Loucy (cell line): Measurements from ENCODE around the gene NEK6.

Source experiments
- H2AFZ ChIP-seq: fragments of 200-600 bp; sonication (generic); 2 replicates; pipeline ENCODE4 v1.6.0; 2016; ENCODE audit warnings: antibody characterized with exemption, mild to moderate bottlenecking, low read length, moderate library complexity
- H3F3A ChIP-seq: fragments of 200-600 bp; 2 replicates; pipeline ENCODE4 v1.6.0; 2016; ENCODE audit warnings: antibody characterized with exemption, low read depth, mild to moderate bottlenecking
- H3K27me3 ChIP-seq: fragments of 200-600 bp; sonication (generic); 2 replicates; pipeline ENCODE4 v1.6.1; 2014; ENCODE audit warnings: low read length, mild to moderate bottlenecking; ENCODE audit not compliant: insufficient read depth, poor library complexity, severe bottlenecking
- H3K36me3 ChIP-seq: fragments of 200-600 bp; sonication (generic); 2 replicates; pipeline ENCODE4 v1.6.1; 2016; ENCODE audit warnings: low read length; ENCODE audit not compliant: insufficient read depth
- H3K4me1 ChIP-seq: fragments of 200-600 bp; sonication (generic); 2 replicates; pipeline ENCODE4 v1.5.1; 2014; ENCODE audit warnings: low read length, mild to moderate bottlenecking; ENCODE audit not compliant: insufficient read depth, poor library complexity, severe bottlenecking
- H3K4me2 ChIP-seq: fragments of 200-600 bp; sonication (generic); 2 replicates; pipeline ENCODE4 v1.6.0; 2014; ENCODE audit warnings: antibody characterized with exemption, low read length, low read depth, mild to moderate bottlenecking; ENCODE audit not compliant: poor library complexity, severe bottlenecking
- H3K4me3 ChIP-seq: fragments of 200-600 bp; sonication (generic); 2 replicates; pipeline ENCODE4 v1.5.1; 2014; ENCODE audit warnings: low read length, mild to moderate bottlenecking, mixed read lengths; ENCODE audit not compliant: poor library complexity, severe bottlenecking
- H3K79me2 ChIP-seq: fragments of 200-600 bp; sonication (generic); 2 replicates; pipeline ENCODE4 v1.6.1; 2014; ENCODE audit warnings: low read length; ENCODE audit not compliant: insufficient read depth
- H3K9ac ChIP-seq: fragments of 200-600 bp; sonication (generic); 2 replicates; pipeline ENCODE4 v1.6.0; 2014; ENCODE audit warnings: mild to moderate bottlenecking, low read depth, low read length, moderate library complexity; ENCODE audit not compliant: poor library complexity, severe bottlenecking
- H3K9me2 ChIP-seq: fragments of 200-600 bp; sonication (generic); replicated peaks from 2 replicates; pipeline ENCODE4 v1.6.1; 2016; ENCODE audit warnings: low read depth, low read length, mixed read lengths
- H3K9me3 ChIP-seq: fragments of 200-600 bp; sonication (generic); 2 replicates; pipeline ENCODE4 v1.6.1; 2014; ENCODE audit warnings: mild to moderate bottlenecking, antibody characterized with exemption, low read length, low read depth; ENCODE audit not compliant: insufficient read depth
- H4K20me1 ChIP-seq: fragments of 200-600 bp; sonication (generic); 2 replicates; pipeline ENCODE4 v1.6.0; 2014; ENCODE audit warnings: antibody characterized with exemption, low read length, mild to moderate bottlenecking; ENCODE audit not compliant: insufficient read depth, poor library complexity, severe bottlenecking
- EZH2phosphoT487 ChIP-seq: fragments of 200-600 bp; IDR thresholded peaks from 2 replicates; pipeline ENCODE4 v1.6.1; 2018; ENCODE audit warnings: antibody characterized with exemption, mild to moderate bottlenecking, moderate library complexity, borderline replicate concordance
- TF ChIP-seq, protein P1 (sequence below): fragments of 200-600 bp; sonication (generic); conservative IDR thresholded peaks from 2 replicates; pipeline ENCODE4 v1.5.1; 2014; ENCODE audit warnings: mild to moderate bottlenecking, antibody characterized with exemption, low read length

NEK6 gene

DNA sequence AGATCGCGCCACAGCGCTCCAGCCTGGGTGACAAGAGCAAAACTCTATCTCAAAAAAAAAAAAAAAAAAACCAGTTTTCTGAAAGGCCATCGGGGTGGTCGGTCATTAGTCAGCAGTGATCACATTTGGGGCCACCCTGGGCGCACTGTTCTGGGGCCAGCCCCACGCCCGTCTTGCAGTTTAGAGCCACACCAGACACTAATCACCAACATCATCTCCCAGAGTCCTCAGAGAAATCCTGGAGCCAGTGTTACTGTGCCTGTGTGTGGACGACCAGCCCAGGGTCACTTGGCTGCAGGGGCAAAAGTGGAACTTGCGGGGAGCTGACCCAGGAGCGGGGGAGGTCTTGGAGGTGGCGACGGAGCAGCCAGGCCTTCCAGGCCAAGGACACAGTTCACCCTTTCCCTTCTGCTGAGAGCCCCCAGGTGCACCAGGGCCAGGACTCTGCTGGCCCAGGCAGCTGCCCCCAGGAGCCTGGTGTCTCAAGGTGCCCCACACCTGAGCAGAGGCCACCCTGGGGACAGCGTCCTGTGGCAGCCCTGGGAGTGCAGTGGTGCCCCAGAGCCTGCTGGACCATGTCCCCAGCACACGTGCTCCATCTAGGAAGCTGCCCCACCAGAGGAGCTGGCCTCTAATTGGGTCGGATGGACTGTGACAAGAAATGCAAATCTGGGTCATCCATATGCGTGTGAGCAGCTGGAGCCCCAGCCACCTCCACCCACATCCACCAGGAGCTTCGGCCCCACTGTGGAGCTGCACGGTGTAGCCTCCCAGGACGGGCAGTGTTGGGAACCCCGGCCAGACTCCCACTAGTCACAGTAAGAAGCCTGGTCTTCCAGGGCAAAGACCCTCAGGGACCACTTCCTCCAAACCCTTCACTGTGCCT lies 51.1 kb downstream of the NEK6 start:
- Histone ChIP-seq H3K9ac (no peak overlapping the region), H3K27me3 (no peaks in the 10 kb centered on the region), H3K4me3 (no peak overlapping the region), H3K79me2 (no peaks in the 10 kb centered on the region), H3K9me2 (no peaks in the 10 kb centered on the region), H3K4me1 (no peaks in the 10 kb centered on the region), H3F3A (no peaks in the 10 kb centered on the region), H3K4me2 (no peak overlapping the region), H3K36me3 (no peaks in the 10 kb centered on the region), H2AFZ (no peak overlapping the region), H4K20me1 (no peaks in the 10 kb centered on the region), H3K9me3 (no peaks in the 10 kb centered on the region)
- TF ChIP-seq EZH2phosphoT487: no peak
- TF ChIP-seq, protein P1, sequence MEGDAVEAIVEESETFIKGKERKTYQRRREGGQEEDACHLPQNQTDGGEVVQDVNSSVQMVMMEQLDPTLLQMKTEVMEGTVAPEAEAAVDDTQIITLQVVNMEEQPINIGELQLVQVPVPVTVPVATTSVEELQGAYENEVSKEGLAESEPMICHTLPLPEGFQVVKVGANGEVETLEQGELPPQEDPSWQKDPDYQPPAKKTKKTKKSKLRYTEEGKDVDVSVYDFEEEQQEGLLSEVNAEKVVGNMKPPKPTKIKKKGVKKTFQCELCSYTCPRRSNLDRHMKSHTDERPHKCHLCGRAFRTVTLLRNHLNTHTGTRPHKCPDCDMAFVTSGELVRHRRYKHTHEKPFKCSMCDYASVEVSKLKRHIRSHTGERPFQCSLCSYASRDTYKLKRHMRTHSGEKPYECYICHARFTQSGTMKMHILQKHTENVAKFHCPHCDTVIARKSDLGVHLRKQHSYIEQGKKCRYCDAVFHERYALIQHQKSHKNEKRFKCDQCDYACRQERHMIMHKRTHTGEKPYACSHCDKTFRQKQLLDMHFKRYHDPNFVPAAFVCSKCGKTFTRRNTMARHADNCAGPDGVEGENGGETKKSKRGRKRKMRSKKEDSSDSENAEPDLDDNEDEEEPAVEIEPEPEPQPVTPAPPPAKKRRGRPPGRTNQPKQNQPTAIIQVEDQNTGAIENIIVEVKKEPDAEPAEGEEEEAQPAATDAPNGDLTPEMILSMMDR: no peak

DNA sequence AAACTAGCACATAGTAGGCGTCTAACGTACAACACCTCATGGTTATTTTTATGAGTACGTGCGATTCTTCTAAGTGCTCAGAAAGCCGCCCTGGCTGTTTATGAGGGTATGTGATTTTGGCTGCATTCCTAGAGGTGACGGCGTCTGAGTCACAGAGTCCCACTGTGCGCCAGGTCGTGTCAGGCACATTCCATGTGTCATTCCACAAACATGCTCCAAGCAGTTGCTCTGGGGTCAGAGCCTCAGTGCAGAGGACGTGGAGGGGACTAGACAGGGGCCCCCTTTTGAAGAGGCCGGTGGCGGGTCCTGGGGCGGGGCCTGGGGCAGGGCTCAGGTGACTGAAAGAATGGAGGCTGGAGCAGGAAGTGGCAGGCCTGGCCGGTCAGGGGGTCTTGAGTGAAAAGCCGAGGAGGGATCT lies 51.9 kb downstream of the NEK6 start:
- Histone ChIP-seq H3K4me2 (no peak overlapping the region), H3F3A (no peaks in the 10 kb centered on the region), H3K36me3 (no peaks in the 10 kb centered on the region), H3K4me1 (no peaks in the 10 kb centered on the region), H3K9me2 (no peaks in the 10 kb centered on the region), H3K9me3 (no peaks in the 10 kb centered on the region), H3K79me2 (no peaks in the 10 kb centered on the region), H3K9ac (no peak overlapping the region), H3K4me3 (no peak overlapping the region), H2AFZ (no peak overlapping the region), H4K20me1 (no peaks in the 10 kb centered on the region), H3K27me3 (no peaks in the 10 kb centered on the region)
- TF ChIP-seq EZH2phosphoT487: no peak
- TF ChIP-seq, protein P1: no peak

DNA sequence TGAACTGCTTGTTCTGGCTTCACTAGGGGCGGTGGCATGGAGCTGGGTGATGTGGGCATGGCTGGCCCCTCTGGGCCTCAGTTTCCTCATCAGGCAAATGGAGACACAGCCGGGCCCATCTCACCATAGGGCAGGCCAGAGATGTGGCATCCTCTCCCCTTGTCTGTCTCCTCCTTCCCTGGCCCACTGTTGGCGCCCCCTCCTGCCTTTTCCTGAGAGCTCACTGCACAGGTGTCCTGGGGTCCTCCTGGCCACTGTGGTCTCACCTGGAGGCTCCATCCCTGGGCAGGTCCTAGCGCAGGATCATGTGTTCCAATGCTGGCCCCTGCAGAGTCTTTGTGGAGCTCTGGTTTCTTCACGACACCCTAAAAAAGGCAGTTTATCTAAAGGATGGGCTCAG lies 53.5 kb downstream of the NEK6 start:
- no peaks in the 10 kb centered on the region for H3K9me3 ChIP-seq
- no peaks in the 10 kb centered on the region for H3K4me1 ChIP-seq
- H3K9me2 ChIP-seq: no peaks in the 10 kb centered on the region
- H2AFZ ChIP-seq: no peak overlapping the region
- no peaks in the 10 kb centered on the region for H3F3A ChIP-seq
- no peak overlapping the region for H3K9ac ChIP-seq
- no peak overlapping the region for H3K4me2 ChIP-seq
- H3K36me3 ChIP-seq: no peaks in the 10 kb centered on the region
- no peak for TF ChIP-seq EZH2phosphoT487
- TF ChIP-seq, protein P1: peak; percentile 50
- H3K79me2 ChIP-seq: no peaks in the 10 kb centered on the region
- no peak overlapping the region for H3K4me3 ChIP-seq
- H3K27me3 ChIP-seq: no peaks in the 10 kb centered on the region
- no peaks in the 10 kb centered on the region for H4K20me1 ChIP-seq
